Mesenchymal stem cell (in vitro differentiated cells and primary cell): ENCODE measurements around the gene HEPHL1.
A peak's percentile ranks its signal among the peaks of the same experiment; 100 is the strongest.
"Not testable (repeated sequence)": the region's sequence is repeated elsewhere in the genome, so short reads cannot be mapped to it uniquely, and the experiment has no call there.

Source experiments
- DNase-seq: peaks from one replicate; pipeline ENCODE4 v3.0.0-alpha.2; 2013
- H2AFZ ChIP-seq: one replicate; pipeline ENCODE4 v1.6.1; 2013; ENCODE audit warnings: low read depth, mild to moderate bottlenecking, control low read depth, inconsistent platforms, low read length, moderate library complexity
- H2AK5ac ChIP-seq: 2 replicates; pipeline ENCODE4 v1.6.1; 2013; ENCODE audit warnings: low read length, moderate library complexity, mild to moderate bottlenecking, inconsistent platforms; ENCODE audit not compliant: severe bottlenecking
- H2BK120ac ChIP-seq: one replicate; pipeline ENCODE4 v1.6.1; 2013; ENCODE audit warnings: low read depth, mild to moderate bottlenecking, inconsistent platforms, low read length, moderate library complexity
- H2BK12ac ChIP-seq, 2 experiments: one replicate each; pipeline ENCODE4 v1.6.1; 2013; ENCODE audit warnings: inconsistent platforms in 2 of 2, low read length in 2 of 2, mild to moderate bottlenecking in 2 of 2, moderate library complexity in 2 of 2, control low read depth in 1 of 2
- H2BK15ac ChIP-seq: one replicate; pipeline ENCODE4 v1.6.1; 2013; ENCODE audit warnings: mild to moderate bottlenecking, low read depth, inconsistent platforms; ENCODE audit not compliant: poor library complexity, severe bottlenecking
- H2BK5ac ChIP-seq: 2 replicates; pipeline ENCODE4 v1.6.1; 2013; ENCODE audit warnings: low read depth, mild to moderate bottlenecking, low read length, control low read depth, inconsistent platforms; ENCODE audit not compliant: poor library complexity, severe bottlenecking
- H3K14ac ChIP-seq, 2 experiments: one replicate each; pipeline ENCODE4 v1.6.1; 2013; ENCODE audit warnings: inconsistent platforms in 2 of 2, low read length in 2 of 2, control low read depth in 1 of 2, mild to moderate bottlenecking in 1 of 2, moderate library complexity in 1 of 2
- H3K18ac ChIP-seq, 2 experiments: one replicate each; pipeline ENCODE4 v1.6.1; 2013; ENCODE audit warnings: inconsistent platforms in 2 of 2, low read length in 2 of 2, control low read depth in 1 of 2, low read depth in 1 of 2, mild to moderate bottlenecking in 1 of 2
- H3K23ac ChIP-seq, 2 experiments: one replicate each; pipeline ENCODE4 v1.6.1; 2013; ENCODE audit warnings: inconsistent platforms in 2 of 2, low read length in 2 of 2, mild to moderate bottlenecking in 2 of 2, moderate library complexity in 2 of 2, control low read depth in 1 of 2
- H3K27ac ChIP-seq: 2 replicates; pipeline ENCODE4 v1.5.1; 2013; ENCODE audit warnings: mild to moderate bottlenecking, moderate library complexity, low read length, control low read depth, inconsistent platforms; ENCODE audit not compliant: poor library complexity, severe bottlenecking
- H3K27me3 ChIP-seq, 2 experiments: 2 replicates each; pipeline versions ENCODE4 v1.6.1 to v1.7.0; 2013; ENCODE audit warnings: low read length in 2 of 2, mild to moderate bottlenecking in 2 of 2, moderate library complexity in 2 of 2, control low read depth in 1 of 2, inconsistent platforms in 1 of 2; ENCODE audit not compliant: control insufficient read depth in 1 of 2, insufficient read depth in 1 of 2
- H3K36me3 ChIP-seq, 2 experiments: 2 replicates each; pipeline versions ENCODE4 v1.6.1 to v1.7.0; 2013; ENCODE audit warnings: low read length in 2 of 2, control low read depth in 1 of 2, inconsistent platforms in 1 of 2, low read depth in 1 of 2, mild to moderate bottlenecking in 1 of 2; ENCODE audit not compliant: insufficient read depth in 2 of 2, control insufficient read depth in 1 of 2
- H3K4ac ChIP-seq, 2 experiments: one replicate each; pipeline ENCODE4 v1.6.1; 2013; ENCODE audit warnings: inconsistent platforms in 2 of 2, low read length in 2 of 2, mild to moderate bottlenecking in 2 of 2, moderate library complexity in 2 of 2, control low read depth in 1 of 2, low read depth in 1 of 2
- H3K4me1 ChIP-seq: 2 replicates; pipeline ENCODE4 v1.6.1; 2013; ENCODE audit warnings: low read depth, low read length, control low read depth; ENCODE audit not compliant: control insufficient read depth, insufficient read depth
- H3K4me2 ChIP-seq: 2 replicates; pipeline ENCODE4 v1.6.1; 2013; ENCODE audit warnings: low read length, mild to moderate bottlenecking, inconsistent platforms; ENCODE audit not compliant: poor library complexity, severe bottlenecking
- H3K4me3 ChIP-seq, 2 experiments: 2 replicates each; pipeline versions ENCODE4 v1.5.1 to v1.7.0; 2013; ENCODE audit warnings: low read length in 2 of 2, mild to moderate bottlenecking in 2 of 2, control low read depth in 1 of 2, low read depth in 1 of 2; ENCODE audit not compliant: insufficient read depth in 1 of 2
- H3K79me1 ChIP-seq: replicated peaks from 2 replicates; pipeline ENCODE4 v1.6.1; 2013; ENCODE audit warnings: mild to moderate bottlenecking, control low read depth, low read length, inconsistent platforms; ENCODE audit not compliant: poor library complexity, severe bottlenecking
- H3K9ac ChIP-seq: 2 replicates; pipeline ENCODE4 v1.7.0; 2013; ENCODE audit warnings: mild to moderate bottlenecking, low read length, moderate library complexity
- H3K9me3 ChIP-seq: 2 replicates; pipeline ENCODE4 v1.7.0; 2013; ENCODE audit warnings: mild to moderate bottlenecking, low read length; ENCODE audit not compliant: control insufficient read depth
- H4K8ac ChIP-seq: one replicate; pipeline ENCODE4 v1.6.1; 2013; ENCODE audit warnings: inconsistent platforms, mild to moderate bottlenecking, low read length, moderate library complexity
- H4K91ac ChIP-seq: one replicate; pipeline ENCODE4 v1.6.1; 2013; ENCODE audit warnings: mild to moderate bottlenecking, low read length, inconsistent platforms
- WGBS: methylation state at CpG from one replicate; pipeline ENCODE4 v1.1.7; 2013; ENCODE audit warnings: mixed read lengths; 5-methylcytosine and 5-hydroxymethylcytosine counted together

HEPHL1 gene

GRCh38 chr11:94117197-94117574 is 96.0 kb downstream of the HEPHL1 start:
- Histone ChIP-seq H3K9ac (no peak overlapping the region), H4K8ac (no peak overlapping the region), H3K79me1 (peaks cover 2% of the 10 kb centered on the region), H3K23ac (no peak overlapping the region), H3K27me3 (no peaks in the 10 kb centered on the region), H3K4me1 (no peaks in the 10 kb centered on the region), H2BK120ac (no peak overlapping the region), H2AFZ (no peak overlapping the region), H3K36me3 (no peaks in the 10 kb centered on the region), H3K18ac (no peak overlapping the region), H2AK5ac (no peak overlapping the region), H2BK15ac (no peak overlapping the region), H2BK5ac (no peak overlapping the region), H3K4ac (no peak overlapping the region), H3K4me2 (no peak overlapping the region), H3K9me3 (no peaks in the 10 kb centered on the region), H3K4me3 (no peak overlapping the region), H4K91ac (no peak overlapping the region), H3K14ac (no peak overlapping the region), H2BK12ac (no peak overlapping the region), H3K27ac (no peak overlapping the region)
- DNase-seq = no peak
- WGBS = no CpG with 5 or more reads among the region's 1 CpG

GRCh38 chr11:94117871-94118270 is 96.7 kb downstream of the HEPHL1 start:
- Histone ChIP-seq H3K14ac (no peak overlapping the region), H3K4me1 (no peaks in the 10 kb centered on the region), H3K4me2 (no peak overlapping the region), H3K9ac (no peak overlapping the region), H3K23ac (no peak overlapping the region), H3K36me3 (no peaks in the 10 kb centered on the region), H2BK120ac (no peak overlapping the region), H3K4ac (no peak overlapping the region), H3K4me3 (no peak overlapping the region), H3K9me3 (no peaks in the 10 kb centered on the region), H3K27me3 (no peaks in the 10 kb centered on the region), H3K79me1 (peaks cover 2% of the 10 kb centered on the region), H4K91ac (no peak overlapping the region), H3K27ac (no peak overlapping the region), H3K18ac (no peak overlapping the region), H2AFZ (no peak overlapping the region), H4K8ac (no peak overlapping the region), H2BK15ac (no peak overlapping the region), H2BK12ac (no peak overlapping the region), H2AK5ac (no peak overlapping the region), H2BK5ac (no peak overlapping the region)
- DNase-seq = no peak

DNA sequence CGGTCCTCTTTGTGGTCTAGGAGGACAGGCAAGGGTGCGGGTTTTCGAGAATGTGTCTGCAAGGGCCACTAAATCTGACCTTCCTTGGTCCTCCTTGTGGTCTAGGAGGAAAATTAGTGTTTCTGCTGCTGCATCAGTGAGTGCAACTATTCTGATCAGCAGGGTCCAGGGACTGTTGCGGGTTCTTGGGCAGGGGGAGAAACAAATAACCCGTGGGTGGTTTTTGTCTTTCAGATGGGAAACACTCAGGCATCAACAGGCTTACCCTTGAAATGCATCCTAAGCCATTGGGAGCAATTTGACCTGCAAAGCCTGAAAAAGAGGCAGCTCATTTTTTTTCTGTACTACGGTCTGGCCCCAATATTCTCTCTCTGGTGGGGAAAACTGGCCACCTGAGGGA is 98.5 kb downstream of the HEPHL1 start:
- not testable (repeated sequence) for H2BK5ac ChIP-seq, H3K9ac ChIP-seq, H3K4me2 ChIP-seq, H3K36me3 ChIP-seq, H4K8ac ChIP-seq, H3K9me3 ChIP-seq, H3K14ac ChIP-seq, H2AK5ac ChIP-seq, H3K23ac ChIP-seq, H3K18ac ChIP-seq, H3K4ac ChIP-seq, H2BK120ac ChIP-seq, H3K79me1 ChIP-seq, H2BK15ac ChIP-seq, H3K4me1 ChIP-seq, H3K27ac ChIP-seq, H4K91ac ChIP-seq, DNase-seq, H2AFZ ChIP-seq, H2BK12ac ChIP-seq, H3K4me3 ChIP-seq, H3K27me3 ChIP-seq
- WGBS = 76% methylated on average over 5 of the region's 6 CpGs

DNA sequence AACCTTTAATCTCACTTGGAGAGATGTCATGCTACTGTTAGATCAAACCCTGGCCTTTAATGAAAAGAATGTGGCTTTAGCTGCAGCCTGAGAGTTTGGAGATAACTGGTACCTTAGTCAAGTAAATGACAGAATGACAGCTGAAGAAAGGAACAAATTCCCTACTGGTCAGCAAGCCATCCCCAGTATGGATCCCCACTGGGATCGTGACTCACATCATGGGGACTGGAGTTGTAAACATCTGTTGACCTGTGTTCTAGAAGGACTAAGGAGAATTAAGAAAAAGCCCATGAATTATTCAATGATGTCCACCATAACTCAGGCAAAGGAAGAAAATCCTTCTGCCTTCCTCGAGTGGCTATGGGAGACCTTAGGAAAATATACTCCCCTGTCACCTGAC is 99.4 kb downstream of the HEPHL1 start:
- not testable (repeated sequence) for H3K79me1 ChIP-seq, H2AK5ac ChIP-seq, H3K27ac ChIP-seq, H4K91ac ChIP-seq, H2BK12ac ChIP-seq, H3K4me2 ChIP-seq, H3K14ac ChIP-seq, H3K27me3 ChIP-seq, H2BK15ac ChIP-seq, H3K9ac ChIP-seq, H2AFZ ChIP-seq, H3K36me3 ChIP-seq, H4K8ac ChIP-seq, H3K23ac ChIP-seq, H2BK120ac ChIP-seq, H3K9me3 ChIP-seq, H3K4me3 ChIP-seq, H3K4ac ChIP-seq, H3K4me1 ChIP-seq, H2BK5ac ChIP-seq, H3K18ac ChIP-seq
- DNase-seq = peak; percentile 25
- 58% methylated on average over 1 of the region's 2 CpGs for WGBS
